Measurements from ENCODE around the gene C20orf96.
A peak's percentile ranks its signal among the peaks of the same experiment; 100 is the strongest.

Gene C20orf96

GRCh38 chr20:295804-296203 lies 5.3 kb upstream of the C20orf96 start:
- Histone ChIP-seq H3K27me3 (ENCODE audit: control insufficient read depth, insufficient read depth, low read length) (peaks cover 35% of the 10 kb centered on the region), H3K4me3 (ENCODE audit: low read depth, low read length) (no peak overlapping the region), H3K27ac (ENCODE audit: low read depth, low read length) (no peak overlapping the region), H3K9me3 (ENCODE audit: control insufficient read depth, insufficient read depth, low read depth, low read length) (no peaks in the 10 kb centered on the region), H3K36me3 (ENCODE audit: control insufficient read depth, insufficient read depth, low read length) (no peaks in the 10 kb centered on the region), H3K9ac (ENCODE audit: low read length) (no peak overlapping the region), H3K4me1 (ENCODE audit: control insufficient read depth, insufficient read depth, low read length) (peaks cover 34% of the 10 kb centered on the region)

- Histone ChIP-seq H3K27me3 (ENCODE audit: control insufficient read depth, insufficient read depth, low read length) (peaks cover 35% of the 10 kb centered on the region), H3K4me1 (ENCODE audit: control insufficient read depth, insufficient read depth, low read length) (peaks cover 24% of the 10 kb centered on the region), H3K9ac (ENCODE audit: low read length) (no peak overlapping the region), H3K4me3 (ENCODE audit: low read depth, low read length) (no peak overlapping the region), H3K27ac (ENCODE audit: low read depth, low read length) (no peak overlapping the region), H3K9me3 (ENCODE audit: control insufficient read depth, insufficient read depth, low read depth, low read length) (no peaks in the 10 kb centered on the region), H3K36me3 (ENCODE audit: control insufficient read depth, insufficient read depth, low read length) (no peaks in the 10 kb centered on the region)
These were observed 4.1 kb upstream of the C20orf96 start for GRCh38 chr20:294602-295001.

GRCh38 chr20:289693-290083 lies 862 bp downstream of the C20orf96 start:
- peaks cover 14% of the 10 kb centered on the region for H3K27me3 ChIP-seq (ENCODE audit: control insufficient read depth, insufficient read depth, low read length)

GRCh38 chr20:288956-289692 lies 1.4 kb downstream of the C20orf96 start:
- H3K9me3 ChIP-seq (ENCODE audit: control insufficient read depth, insufficient read depth, low read depth, low read length) = peaks cover 6% of the 10 kb centered on the region; the same call in 1 of the 2 replicates
- peaks cover 10% of the 10 kb centered on the region for H3K27me3 ChIP-seq (ENCODE audit: control insufficient read depth, insufficient read depth, low read length)
- peaks cover 13% of the 10 kb centered on the region for H3K4me1 ChIP-seq (ENCODE audit: control insufficient read depth, insufficient read depth, low read length)
- no peak overlapping the region for H3K27ac ChIP-seq (ENCODE audit: low read depth, low read length)
- no peaks in the 10 kb centered on the region; the same call in 1 of the 2 replicates for H3K36me3 ChIP-seq (ENCODE audit: control insufficient read depth, insufficient read depth, low read length)
- H3K4me3 ChIP-seq (ENCODE audit: low read depth, low read length) = peak overlapping the region; percentile 74
- no peak overlapping the region for H3K9ac ChIP-seq (ENCODE audit: low read length)

More at GRCh38 chr20:289693-290083, 862 bp downstream of the C20orf96 start:
- H3K9me3 ChIP-seq (ENCODE audit: control insufficient read depth, insufficient read depth, low read depth, low read length) = peaks cover 6% of the 10 kb centered on the region; the same call in 1 of the 2 replicates
- H3K27ac ChIP-seq (ENCODE audit: low read depth, low read length) = no peak overlapping the region
- H3K4me3 ChIP-seq (ENCODE audit: low read depth, low read length) = peak overlapping the region; percentile 74
- peak overlapping the region; percentile 58 for H3K9ac ChIP-seq (ENCODE audit: low read length)
- H3K36me3 ChIP-seq (ENCODE audit: control insufficient read depth, insufficient read depth, low read length) = no peaks in the 10 kb centered on the region
- H3K4me1 ChIP-seq (ENCODE audit: control insufficient read depth, insufficient read depth, low read length) = peaks cover 13% of the 10 kb centered on the region

- H3K4me1 ChIP-seq (ENCODE audit: control insufficient read depth, insufficient read depth, low read length) = peaks cover 8% of the 10 kb centered on the region
- H3K9ac ChIP-seq (ENCODE audit: low read length) = no peak overlapping the region
- H3K9me3 ChIP-seq (ENCODE audit: control insufficient read depth, insufficient read depth, low read depth, low read length) = peaks cover 6% of the 10 kb centered on the region; the same call in 1 of the 2 replicates
- peaks cover 2% of the 10 kb centered on the region; the same call in 1 of the 2 replicates for H3K27me3 ChIP-seq (ENCODE audit: control insufficient read depth, insufficient read depth, low read length)
- no peak overlapping the region for H3K27ac ChIP-seq (ENCODE audit: low read depth, low read length)
- peaks cover 6% of the 10 kb centered on the region for H3K36me3 ChIP-seq (ENCODE audit: control insufficient read depth, insufficient read depth, low read length)
- no peak overlapping the region for H3K4me3 ChIP-seq (ENCODE audit: low read depth, low read length)
These were observed 4.0 kb downstream of the C20orf96 start for GRCh38 chr20:286508-286907.

GRCh38 chr20:284172-284571 lies 6.4 kb downstream of the C20orf96 start:
- Histone ChIP-seq H3K27ac (ENCODE audit: low read depth, low read length) (no peak overlapping the region), H3K4me3 (ENCODE audit: low read depth, low read length) (no peak overlapping the region), H3K36me3 (ENCODE audit: control insufficient read depth, insufficient read depth, low read length) (peaks cover 6% of the 10 kb centered on the region), H3K27me3 (ENCODE audit: control insufficient read depth, insufficient read depth, low read length) (no peaks in the 10 kb centered on the region), H3K4me1 (ENCODE audit: control insufficient read depth, insufficient read depth, low read length) (no peaks in the 10 kb centered on the region), H3K9me3 (ENCODE audit: control insufficient read depth, insufficient read depth, low read depth, low read length) (peaks cover 2% of the 10 kb centered on the region; the same call in 1 of the 2 replicates), H3K9ac (ENCODE audit: low read length) (no peak overlapping the region)

GRCh38 chr20:278607-279571 lies 11.7 kb downstream of the C20orf96 start:
- Histone ChIP-seq H3K9me3 (ENCODE audit: control insufficient read depth, insufficient read depth, low read depth, low read length) (no peaks in the 10 kb centered on the region), H3K4me3 (ENCODE audit: low read depth, low read length) (peak overlapping the region; percentile 42; the same call in 1 of the 2 replicates), H3K27me3 (ENCODE audit: control insufficient read depth, insufficient read depth, low read length) (no peaks in the 10 kb centered on the region), H3K27ac (ENCODE audit: low read depth, low read length) (no peak overlapping the region), H3K36me3 (ENCODE audit: control insufficient read depth, insufficient read depth, low read length) (peaks cover 32% of the 10 kb centered on the region), H3K9ac (ENCODE audit: low read length) (no peak overlapping the region), H3K4me1 (ENCODE audit: control insufficient read depth, insufficient read depth, low read length) (no peaks in the 10 kb centered on the region)

GRCh38 chr20:278181-278580 lies 12.4 kb downstream of the C20orf96 start:
- Histone ChIP-seq H3K9me3 (ENCODE audit: control insufficient read depth, insufficient read depth, low read depth, low read length) (no peaks in the 10 kb centered on the region), H3K4me3 (ENCODE audit: low read depth, low read length) (peak overlapping the region; percentile 37; the same call in 1 of the 2 replicates)

GRCh38 chr20:277496-277781 lies 13.1 kb downstream of the C20orf96 start:
- H3K4me3 ChIP-seq (ENCODE audit: low read depth, low read length) = no peak overlapping the region
- no peak overlapping the region for H3K27ac ChIP-seq (ENCODE audit: low read depth, low read length)
- H3K27me3 ChIP-seq (ENCODE audit: control insufficient read depth, insufficient read depth, low read length) = no peaks in the 10 kb centered on the region
- no peaks in the 10 kb centered on the region for H3K4me1 ChIP-seq (ENCODE audit: control insufficient read depth, insufficient read depth, low read length)
- H3K36me3 ChIP-seq (ENCODE audit: control insufficient read depth, insufficient read depth, low read length) = peaks cover 25% of the 10 kb centered on the region
- no peak overlapping the region for H3K9ac ChIP-seq (ENCODE audit: low read length)
- H3K9me3 ChIP-seq (ENCODE audit: control insufficient read depth, insufficient read depth, low read depth, low read length) = no peaks in the 10 kb centered on the region

More at GRCh38 chr20:278181-278580, 12.4 kb downstream of the C20orf96 start:
- H3K27ac ChIP-seq (ENCODE audit: low read depth, low read length) = no peak overlapping the region
- H3K9ac ChIP-seq (ENCODE audit: low read length) = no peak overlapping the region
- H3K27me3 ChIP-seq (ENCODE audit: control insufficient read depth, insufficient read depth, low read length) = no peaks in the 10 kb centered on the region
- peaks cover 25% of the 10 kb centered on the region for H3K36me3 ChIP-seq (ENCODE audit: control insufficient read depth, insufficient read depth, low read length)
- H3K4me1 ChIP-seq (ENCODE audit: control insufficient read depth, insufficient read depth, low read length) = no peaks in the 10 kb centered on the region

- Histone ChIP-seq H3K4me1 (ENCODE audit: control insufficient read depth, insufficient read depth, low read length) (no peaks in the 10 kb centered on the region), H3K9ac (ENCODE audit: low read length) (no peak overlapping the region), H3K27ac (ENCODE audit: low read depth, low read length) (no peak overlapping the region), H3K36me3 (ENCODE audit: control insufficient read depth, insufficient read depth, low read length) (peaks cover 25% of the 10 kb centered on the region), H3K4me3 (ENCODE audit: low read depth, low read length) (no peak overlapping the region), H3K27me3 (ENCODE audit: control insufficient read depth, insufficient read depth, low read length) (no peaks in the 10 kb centered on the region), H3K9me3 (ENCODE audit: control insufficient read depth, insufficient read depth, low read depth, low read length) (no peaks in the 10 kb centered on the region)
These were observed 13.7 kb downstream of the C20orf96 start for GRCh38 chr20:276620-277495.

All from HUES6 (cell line).